Stimulated activated CD8-positive, alpha-beta memory T cell treated with anti-CD3 and anti-CD28 coated beads, Interleukin-15, amount 100 ng/mL, for 4 hours (primary cell): Measurements from ENCODE around the gene EHMT1.

ENCODE experiments used
- DNase-seq, 2 donors: peaks; one replicate each; pipeline ENCODE4 v3.0.0-alpha.2; 2020; ENCODE audit warnings: low read depth in 2 of 2

The EHMT1 gene

DNA sequence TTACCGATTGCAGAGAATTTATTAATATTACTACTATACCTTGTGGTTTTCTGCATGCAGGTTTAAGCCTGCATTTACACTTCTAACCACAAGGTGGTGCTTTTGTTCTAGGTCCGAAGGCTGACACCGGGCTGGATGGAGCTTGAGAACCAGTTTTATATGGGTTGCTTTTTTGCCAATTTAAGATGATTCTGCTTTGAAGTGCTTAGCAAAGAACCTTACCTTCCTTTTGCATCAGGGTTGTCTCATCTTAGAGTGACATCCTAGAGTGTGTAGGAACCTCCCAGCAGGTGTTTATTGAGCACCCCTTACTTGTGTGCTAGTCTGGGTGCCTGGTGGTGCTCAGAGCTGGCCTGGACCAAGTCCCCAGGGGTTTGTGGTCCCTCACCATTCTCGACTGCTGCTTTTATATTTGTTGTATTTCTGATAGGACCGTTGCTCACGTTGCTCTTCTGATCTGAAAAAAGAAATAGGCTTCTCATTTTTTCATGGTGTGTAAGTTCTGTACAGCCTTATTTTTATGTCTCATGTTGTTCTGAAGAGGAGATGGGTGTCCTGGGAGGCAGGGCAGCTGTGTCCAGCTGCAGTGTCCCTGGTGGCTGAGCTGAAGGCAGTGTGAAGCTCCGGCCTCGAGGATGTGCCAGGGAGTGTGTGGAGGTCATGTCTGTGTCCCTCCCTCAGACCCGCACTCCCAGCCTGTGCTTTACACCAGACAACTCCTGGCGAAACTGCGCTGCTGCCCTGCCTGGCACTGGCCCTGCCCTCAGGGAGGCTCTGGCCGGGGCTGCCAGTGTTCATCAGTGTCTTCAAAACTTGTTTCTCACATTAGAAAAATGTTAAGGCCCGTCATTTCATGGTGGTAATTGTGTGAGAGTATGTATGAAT lies 54.3 kb downstream of the EHMT1 start:
- no peak for DNase-seq

DNA sequence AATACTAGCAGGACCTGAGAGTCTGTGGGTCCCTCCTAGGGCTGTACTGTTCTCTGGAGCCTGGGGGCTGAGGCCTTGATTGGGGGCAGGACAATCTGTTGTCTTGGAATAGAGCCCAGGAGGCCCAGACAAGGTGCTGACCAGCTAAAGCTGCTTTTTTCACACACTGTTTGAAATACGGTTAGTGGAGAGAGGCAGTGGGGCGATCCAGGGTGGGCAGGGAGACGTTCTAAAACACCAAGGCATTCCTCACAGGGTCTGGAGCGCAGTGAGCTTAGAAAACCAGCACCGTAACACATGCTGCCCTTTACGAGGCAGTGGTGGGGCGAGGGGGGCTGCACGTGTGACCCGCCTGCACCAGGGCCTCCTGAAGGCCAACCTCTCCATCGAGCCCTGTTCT lies 55.1 kb downstream of the EHMT1 start:
- no peak for DNase-seq

DNA sequence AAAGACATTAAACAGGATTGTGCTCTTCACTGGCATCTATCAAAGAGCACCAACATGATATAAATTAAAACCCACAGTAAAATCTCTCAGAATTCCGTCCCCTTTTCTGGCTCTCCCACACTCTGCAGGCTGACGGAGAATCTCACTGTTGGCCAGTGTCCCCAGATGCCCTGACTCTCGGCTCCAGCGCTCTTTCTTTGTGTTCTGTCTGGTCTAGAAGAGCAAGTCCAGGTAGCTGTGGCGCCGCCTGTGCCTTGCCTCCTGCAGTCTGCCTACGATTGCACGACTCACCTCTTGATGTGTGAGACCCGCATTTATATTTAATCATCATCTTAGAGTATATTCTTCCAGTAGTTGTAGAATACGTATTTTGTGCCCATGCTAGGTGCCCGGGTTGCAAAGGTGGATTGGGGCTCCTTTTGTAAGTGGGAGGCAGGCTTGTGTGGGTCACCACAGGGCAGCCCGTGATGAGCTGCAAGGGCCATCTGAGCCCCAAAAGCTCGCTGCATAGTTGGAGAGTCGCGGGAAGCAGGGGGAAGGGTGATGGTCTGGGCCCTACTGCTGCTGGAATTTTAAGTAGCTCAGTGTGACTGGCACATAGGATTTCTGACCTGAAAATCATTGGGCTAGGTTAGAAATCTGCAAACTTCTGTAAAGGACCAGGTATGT lies 55.6 kb downstream of the EHMT1 start:
- no peak for DNase-seq

DNA sequence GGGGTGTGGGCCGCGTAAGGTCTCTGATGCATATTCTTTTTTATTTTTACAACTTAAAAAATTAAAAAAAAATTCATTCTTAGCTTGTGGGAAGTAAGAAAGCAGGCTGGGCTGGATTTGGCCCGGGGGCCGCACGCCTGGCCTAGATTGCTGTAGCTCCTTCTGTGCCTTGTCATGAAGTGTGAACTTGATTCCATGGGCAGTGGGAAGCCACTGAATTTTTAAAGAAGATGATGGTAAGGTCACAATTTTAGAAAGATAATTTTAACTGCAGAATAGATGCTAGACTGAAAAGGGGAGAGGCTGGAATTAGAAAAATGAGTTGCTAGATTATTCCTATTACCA lies 56.1 kb downstream of the EHMT1 start:
- no peak for DNase-seq

DNA sequence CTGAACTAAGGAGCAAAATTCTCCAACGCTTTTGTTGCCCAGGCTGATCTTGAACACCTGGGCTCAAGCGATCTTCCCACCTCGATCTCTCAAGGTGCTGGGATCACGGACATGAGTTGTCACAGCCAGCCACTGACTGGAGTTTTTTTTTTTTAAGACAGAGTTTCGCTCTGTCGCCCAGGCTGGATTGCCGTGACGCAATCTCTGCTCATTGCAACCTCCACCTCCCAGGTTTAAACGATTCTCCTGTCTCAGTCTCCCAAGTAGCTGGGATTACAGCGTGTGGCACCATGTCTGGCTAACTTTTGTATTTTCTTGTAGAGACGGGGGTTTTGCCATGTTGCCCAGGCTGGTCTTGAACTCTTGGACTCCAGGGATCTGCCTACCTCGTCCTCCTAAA lies 58.2 kb downstream of the EHMT1 start:
- DNase-seq: no peak

DNA sequence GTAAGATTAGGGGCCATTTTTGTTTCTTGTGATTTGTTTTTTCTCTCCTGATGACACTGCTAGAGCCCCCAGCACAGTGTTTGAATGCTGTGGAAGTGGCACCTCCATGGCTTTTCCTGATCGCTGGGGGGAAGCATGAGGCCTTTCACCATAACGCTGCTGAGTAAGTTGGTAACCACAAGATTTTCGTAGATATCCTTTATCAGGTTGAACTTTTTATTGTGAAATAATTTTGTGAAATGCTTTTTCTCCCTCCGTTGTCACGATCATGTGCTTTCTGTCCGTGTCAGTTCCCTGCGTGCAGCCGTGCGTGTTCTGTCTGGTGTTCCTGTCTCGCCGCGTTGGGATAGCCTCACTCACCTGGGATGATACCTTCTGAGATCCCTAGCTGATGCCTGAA lies 59.4 kb downstream of the EHMT1 start:
- DNase-seq: no peak

DNA sequence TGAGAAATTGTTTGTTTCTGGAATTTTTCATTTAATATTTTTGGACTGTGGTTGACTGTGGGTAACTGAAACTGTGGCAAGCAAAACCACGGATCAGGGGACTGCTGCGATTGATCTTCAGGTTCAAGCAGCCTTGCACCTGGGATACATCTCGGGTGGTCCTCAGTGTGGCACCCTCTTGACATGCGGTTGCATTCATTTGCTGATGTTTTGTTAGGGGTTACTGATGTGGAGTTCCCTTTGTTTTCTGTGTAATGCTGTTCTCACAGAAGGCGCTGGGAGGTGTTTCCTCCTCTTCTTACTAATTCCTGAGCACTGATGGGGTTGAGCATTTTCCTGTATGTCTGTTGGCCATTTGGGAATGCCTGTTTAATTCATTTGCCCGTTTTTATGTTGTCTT lies 60.4 kb downstream of the EHMT1 start:
- DNase-seq: no peak

DNA sequence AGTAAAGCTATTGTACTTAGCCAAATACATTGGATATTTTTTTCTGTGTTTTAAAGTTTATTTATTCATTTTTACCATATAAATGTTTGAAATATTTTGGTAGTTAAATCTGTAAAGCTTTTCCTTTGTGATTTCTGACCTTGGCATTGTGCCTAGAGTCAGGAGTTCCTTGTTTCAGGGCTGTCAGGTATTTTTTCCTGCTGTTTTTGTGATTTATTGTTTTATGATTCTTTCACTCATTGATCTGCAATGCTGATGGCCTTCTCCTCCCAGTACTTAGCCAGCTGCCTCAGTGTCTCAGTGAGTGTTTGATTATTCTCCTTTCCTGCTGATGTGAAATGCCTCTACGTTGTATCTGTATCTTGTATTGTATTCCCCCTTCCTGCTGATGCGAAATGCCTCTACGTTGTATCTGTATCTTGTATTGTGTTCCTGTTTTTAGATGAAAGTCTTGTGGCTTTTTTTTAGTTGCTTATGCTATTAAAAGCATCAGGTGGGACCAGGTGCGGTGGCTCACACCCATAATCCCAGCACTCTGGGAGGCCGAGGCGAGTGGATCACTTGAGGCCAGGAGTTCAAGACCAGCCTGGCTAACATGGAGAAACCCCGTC lies 61.0 kb downstream of the EHMT1 start:
- DNase-seq: no peak

DNA sequence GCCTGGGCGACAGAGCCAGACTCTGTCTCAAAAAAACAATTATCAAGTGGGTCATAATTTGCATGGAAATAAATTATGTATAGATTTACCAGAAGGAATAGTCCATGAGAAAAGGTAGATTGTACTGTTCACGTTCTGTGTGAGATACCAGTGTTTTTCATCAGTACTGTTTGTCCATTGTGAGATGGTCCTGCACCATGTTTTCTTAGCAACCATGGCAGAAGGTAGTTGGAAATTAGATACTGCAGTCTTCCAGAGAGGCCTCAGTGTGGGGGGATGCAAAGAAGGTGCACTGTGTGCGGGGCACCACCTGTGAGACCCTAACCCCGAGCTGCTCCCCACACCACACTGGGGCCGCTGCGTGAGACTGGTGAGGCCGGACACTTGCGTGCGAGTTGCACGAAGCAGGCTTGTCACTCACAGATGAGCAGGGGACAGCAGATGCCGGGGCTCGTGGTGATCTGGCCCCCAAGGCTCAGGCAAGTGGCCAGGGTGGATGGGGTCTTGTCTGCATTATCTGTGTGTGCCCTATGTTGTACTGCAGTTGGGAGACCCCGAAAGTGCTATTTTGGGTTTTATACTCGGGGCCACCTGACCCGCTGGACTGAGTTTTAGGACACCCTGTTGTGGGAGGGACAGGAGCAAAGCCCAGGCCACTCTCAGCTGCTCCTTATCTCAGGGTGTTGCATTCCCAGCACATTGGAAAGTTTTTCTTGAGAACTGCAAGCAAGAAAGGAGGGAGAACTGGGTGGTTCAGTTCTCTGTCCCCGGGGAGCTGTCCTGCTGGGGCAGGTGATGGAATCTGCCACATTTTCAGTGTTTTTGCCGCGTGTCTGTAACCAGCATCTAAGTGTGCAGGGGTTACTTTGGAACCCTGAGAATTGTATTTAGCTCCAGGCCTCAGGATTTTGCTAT lies 61.9 kb downstream of the EHMT1 start:
- DNase-seq: no peak

DNA sequence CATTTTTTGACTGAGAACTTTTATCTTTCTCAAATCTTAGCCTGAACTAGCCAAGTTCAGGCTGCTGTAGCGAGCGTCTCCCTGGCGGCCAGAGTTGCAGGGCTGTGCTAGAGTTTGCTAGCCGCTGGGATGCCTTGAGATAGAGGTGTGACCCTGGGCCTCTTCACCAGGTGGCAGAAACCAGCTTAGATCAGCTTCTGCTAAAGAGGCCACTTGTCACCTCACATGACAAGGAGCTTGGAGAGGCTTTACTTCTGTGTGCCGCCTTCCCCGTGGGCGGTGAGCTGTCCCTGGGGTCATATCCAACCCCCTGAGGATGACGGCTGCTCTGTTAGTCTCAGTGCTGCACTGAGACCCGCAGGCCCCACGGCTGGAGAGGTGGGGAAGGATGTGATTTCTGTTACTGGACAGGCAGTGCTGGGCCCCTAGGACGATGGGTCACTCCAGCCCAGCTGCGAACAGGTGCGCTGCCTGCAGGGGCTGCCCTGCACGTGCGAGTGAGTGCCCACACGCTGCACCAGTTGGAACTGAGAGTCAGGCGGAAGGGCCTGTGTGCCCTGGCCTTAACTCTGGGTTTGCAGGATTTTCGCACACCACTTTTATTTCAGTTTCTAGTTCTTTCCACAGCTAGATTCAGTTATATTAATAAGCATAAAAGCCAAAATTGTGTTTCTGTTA lies 63.8 kb downstream of the EHMT1 start:
- DNase-seq: no peak

DNA sequence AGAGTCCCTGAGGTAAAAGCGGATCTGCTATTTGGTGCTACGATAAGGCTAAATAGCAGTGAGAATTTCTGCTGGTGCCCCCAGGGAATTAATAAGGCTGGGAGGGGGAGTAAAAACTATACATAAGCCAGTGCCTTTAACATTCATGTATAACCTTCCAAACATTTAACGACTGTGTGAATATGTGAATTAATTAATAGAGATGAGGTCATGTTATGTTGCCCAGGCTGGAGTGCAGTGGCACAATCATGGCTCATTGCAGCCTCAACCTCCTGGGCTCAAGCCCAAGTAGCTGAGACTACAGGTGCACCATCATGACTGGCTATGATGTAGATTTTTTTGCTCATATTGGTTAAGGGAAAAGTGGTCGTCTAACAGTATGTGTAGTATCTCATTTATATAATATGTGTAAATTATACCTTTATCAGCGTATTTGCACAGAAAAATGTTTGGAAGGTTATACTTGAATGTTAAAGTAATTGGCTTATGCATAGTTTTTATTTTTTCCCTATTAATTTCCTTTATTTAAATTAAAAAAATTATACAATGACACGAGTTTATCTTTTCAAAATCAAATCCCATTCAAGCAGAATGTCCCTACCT lies 64.6 kb downstream of the EHMT1 start:
- DNase-seq: no peak

DNA sequence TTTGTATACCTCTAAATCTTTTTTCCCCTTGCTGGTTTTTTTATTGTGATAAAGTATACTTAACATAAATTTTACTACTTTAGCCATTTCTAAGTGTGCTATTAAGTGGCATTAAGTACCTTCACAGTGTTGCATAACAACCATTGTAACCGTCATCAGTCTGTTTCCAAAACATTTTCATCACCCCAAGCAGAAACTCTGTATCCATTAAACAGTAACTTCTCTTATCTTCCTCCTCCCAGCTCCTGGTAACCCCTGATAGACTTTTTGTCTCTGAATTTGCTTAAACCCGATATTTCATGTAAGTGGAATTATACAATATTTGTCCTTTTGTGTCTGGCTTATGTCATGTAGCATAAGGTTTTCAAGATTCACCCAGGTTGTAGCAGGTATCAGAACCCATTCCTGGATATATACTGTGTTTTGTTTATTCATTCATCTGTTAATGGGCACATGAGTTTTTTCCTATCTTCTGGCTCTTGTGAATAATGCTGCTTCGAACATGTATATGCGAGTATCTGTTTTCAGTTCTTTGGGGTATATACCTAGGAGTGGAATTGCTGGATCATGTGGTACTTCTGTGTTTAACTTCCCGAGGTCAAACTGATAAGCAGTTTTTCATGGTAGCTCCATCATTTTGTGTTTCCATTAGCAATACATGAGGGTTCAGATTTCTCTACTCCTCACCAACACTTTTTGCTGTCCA lies 66.4 kb downstream of the EHMT1 start:
- no peak for DNase-seq

DNA sequence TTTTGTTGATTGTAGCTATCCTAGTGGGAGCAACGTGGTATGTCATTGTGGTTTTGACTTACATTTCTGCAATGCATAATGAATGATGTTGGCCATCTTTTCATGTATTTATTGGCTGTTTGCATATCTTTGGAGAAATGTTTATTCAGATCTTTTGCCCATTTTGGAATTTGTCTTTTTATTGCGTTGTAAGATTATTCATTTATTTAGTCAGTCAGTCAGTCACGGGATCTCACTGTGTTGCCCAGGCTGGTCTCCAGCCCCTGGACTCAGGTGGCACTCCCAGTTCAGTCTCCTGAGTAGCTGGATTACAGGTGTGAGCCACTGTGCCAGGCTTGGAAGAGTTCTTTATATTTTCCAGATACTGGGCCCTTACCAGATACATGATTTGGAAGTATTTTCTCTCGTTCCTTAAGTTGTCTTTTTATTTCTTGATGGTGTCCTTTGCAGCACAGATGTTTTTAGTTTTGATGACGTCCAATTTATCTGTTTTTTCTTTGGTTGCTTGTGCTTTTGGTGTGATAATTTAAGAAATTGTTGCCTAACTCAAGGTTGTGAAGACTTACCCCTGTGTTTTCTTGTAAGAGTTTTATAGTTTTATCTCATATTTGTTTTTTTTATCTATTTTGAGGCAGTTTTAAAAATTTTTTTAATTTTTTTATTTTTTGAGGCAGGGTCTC lies 67.1 kb downstream of the EHMT1 start:
- no peak for DNase-seq

DNA sequence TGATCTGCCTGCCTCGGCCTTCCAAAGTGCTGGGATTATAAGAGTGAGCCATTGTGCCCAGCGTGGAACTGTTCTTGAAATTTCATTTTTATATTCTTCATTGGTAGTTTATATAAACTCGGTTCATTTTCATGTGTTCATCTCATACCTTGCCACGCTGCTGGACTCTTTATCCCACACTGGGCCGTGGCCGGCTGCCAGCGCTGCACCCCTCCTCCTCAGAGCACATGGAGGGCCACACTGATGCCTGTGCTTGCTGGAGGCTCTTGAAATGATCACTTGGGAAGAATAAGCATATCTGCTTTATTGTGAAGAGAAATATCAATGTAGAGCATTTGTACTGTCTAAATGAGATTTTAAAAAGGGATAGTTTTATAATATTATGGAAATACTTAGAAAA lies 69.5 kb downstream of the EHMT1 start:
- no peak for DNase-seq

DNA sequence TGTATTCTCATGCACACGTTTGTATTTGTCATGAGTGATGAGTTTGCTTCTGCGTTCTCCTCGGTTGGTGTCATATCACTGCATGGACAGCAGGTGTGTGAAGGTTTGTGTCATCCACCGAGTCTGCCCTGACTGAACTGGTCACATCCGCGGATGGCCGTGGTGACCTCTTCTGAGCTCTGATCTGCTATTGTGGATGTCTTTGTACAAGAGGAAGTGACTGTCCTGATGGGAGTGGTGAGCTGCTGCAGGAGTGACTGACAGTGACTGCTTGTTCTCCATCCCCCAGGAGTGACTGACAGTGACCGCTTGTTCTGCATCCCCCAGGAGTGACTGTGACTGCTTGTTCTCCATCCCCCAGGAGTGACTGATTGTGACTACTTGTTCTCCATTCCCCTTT lies 69.9 kb downstream of the EHMT1 start:
- DNase-seq: no peak

DNA sequence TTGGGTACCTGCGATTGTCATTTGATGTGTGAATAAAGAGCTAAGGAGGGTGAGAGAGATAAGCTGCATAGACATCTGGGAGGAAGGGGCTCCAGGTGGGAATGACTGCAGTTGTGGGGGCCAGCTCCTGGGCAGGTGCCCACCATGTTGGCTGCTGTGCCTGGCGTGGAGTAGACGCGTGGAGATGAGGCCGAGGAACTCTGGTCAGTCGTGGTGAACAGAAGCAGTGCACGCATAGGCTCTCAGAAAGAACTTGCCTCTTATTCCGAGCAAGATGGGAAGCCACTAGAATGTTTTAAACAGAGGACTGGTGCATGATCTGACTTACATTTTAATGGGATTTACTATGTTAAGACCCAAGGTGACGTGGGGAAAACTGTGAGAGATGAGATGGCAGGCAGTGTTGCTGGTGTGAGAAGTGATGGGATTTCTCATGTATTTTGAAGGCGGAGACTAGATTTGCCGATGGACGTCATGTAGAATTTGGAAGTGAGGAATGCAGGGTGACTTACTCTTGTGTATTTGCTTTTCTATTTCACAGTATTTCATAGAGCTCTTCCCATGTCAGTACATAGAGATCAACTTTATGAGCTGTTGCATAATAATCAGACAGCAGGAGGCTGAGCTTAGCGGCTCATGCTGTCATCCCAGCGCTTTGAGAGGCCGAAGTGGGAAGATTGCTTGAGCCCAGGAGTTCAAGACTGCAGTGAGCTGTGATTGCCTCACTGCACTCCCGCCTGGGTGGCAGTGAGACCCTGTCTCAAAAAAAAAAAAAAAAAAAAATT lies 71.1 kb downstream of the EHMT1 start:
- DNase-seq: no peak

DNA sequence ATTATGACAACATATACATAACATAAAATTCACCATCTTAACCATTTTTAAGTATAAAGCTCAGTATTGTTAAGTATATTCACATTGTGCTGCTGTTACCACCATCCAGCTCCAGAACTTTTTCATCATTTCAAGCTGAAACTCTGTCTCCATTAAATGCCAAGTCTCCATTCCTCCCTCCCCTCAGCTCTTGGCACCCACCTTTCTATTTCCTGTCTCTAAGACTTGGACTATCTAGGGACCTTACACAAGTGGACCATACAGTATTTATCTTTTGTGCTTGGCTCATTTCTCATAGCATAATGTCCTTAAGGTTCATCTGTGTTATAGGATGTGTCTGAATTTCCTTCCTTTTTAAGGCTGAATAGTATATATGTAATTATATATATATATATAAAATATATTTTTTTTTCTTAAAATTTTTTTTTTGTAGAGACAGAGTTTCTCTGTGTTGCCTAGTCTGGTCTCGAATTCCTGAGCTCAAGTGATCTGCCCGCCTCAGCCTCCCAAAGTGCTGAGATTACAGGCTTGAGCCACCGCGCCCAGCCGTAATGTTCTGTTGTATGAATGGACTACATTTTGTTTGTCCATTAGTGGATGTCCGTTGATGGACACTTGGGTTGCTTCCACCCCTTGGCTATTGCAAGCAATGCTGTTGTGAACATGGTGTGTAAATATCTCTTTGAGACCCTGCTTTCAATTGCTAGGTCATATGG lies 72.3 kb downstream of the EHMT1 start:
- DNase-seq: no peak

DNA sequence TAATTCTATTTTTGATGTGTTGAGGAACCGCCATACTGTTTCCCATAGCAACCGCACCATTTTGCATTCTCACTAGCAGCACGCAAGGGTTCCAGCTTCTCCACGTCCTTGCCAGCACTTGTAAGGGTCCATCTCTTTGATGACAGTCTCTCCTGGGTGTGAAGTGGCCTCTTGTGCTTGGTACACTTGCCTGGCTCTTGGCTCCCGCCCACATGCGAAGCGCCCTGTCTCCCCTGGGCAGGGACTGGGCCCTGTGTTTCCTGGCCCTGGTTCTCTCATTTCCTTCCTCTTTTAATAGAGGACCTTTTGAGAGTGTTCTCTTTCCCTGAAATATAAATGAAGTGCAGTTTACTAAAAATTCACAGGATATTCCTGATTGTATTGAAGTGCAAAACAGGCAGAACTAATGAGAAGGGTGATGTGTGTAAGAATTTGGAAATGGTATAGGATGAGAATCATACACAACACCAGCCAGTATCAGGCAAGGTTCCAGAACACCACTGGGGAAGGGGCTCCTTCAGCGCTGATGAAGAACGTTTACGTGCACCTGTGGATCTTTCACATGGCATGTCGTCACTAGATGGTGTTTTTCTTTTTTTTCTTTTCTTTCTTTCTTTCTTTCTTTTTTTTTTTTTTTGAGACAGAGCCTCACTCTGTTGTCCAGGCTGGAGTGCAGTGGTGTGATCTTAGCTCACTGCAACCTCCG lies 73.0 kb downstream of the EHMT1 start:
- no peak for DNase-seq
